Measurements from ENCODE around the gene ZNF629. TPM values are rescaled to one million over a fixed set of nuclear protein-coding genes. Genes with fewer than 3 reads are reported as not detected.
A peak's percentile ranks its signal among the peaks of the same experiment; 100 is the strongest.
"Not testable (repeated sequence)": the region's sequence is repeated elsewhere in the genome, so short reads cannot be mapped to it uniquely, and the experiment has no call there.

Gene ZNF629
- 5.7 TPM for total RNA-seq

GRCh38 chr16:30786936-30787612 lies at the start of gene ZNF629:
TSS of gene ZNF629 (minus strand) at chr16:30787205. CDS start at chr16:30784482, 2,723 bp downstream.
- peaks cover 21 to 27% (median 21%) of the 10 kb centered on the region in 3 donors for H3K4me1 ChIP-seq (ENCODE audit: control insufficient read depth in 3 of 3, insufficient read depth in 3 of 3, low read length in 3 of 3)
- peak within 1 kb of the TSS; percentile 75 for H3K27ac ChIP-seq (ENCODE audit: low read depth, low read length)
- H3K4me3 ChIP-seq (ENCODE audit: low read length in 3 of 3), result peak within 1 kb of the TSS; percentile 89 to 95 (median 94)
- no peaks in the 10 kb centered on the region for H3K9me3 ChIP-seq (ENCODE audit: control insufficient read depth in 3 of 3, low read length in 3 of 3)
- H3K27me3 ChIP-seq (ENCODE audit: control insufficient read depth in 3 of 3, insufficient read depth in 3 of 3, low read length in 3 of 3), result no peaks in the 10 kb centered on the region
- H3K9ac ChIP-seq (ENCODE audit: low read depth in 1 of 3, low read length in 3 of 3), result peak within 1 kb of the TSS; percentile 90 to 96 (median 93)
- H3K36me3 ChIP-seq (ENCODE audit: control insufficient read depth in 3 of 3, insufficient read depth in 3 of 3, low read length in 3 of 3), result peaks cover 8 to 22% (median 15%) of the 10 kb centered on the region in 3 donors

- Histone ChIP-seq H3K4me3 (ENCODE audit: low read length in 3 of 3) (no peak overlapping the region), H3K27me3 (ENCODE audit: control insufficient read depth in 3 of 3, insufficient read depth in 3 of 3, low read length in 3 of 3) (no peaks in the 10 kb centered on the region), H3K4me1 (ENCODE audit: control insufficient read depth in 3 of 3, insufficient read depth in 3 of 3, low read length in 3 of 3) (peaks cover 0 to 6% (median 0%) of the 10 kb centered on the region in 3 donors), H3K9ac (ENCODE audit: low read depth in 1 of 3, low read length in 3 of 3) (no peak overlapping the region), H3K36me3 (ENCODE audit: control insufficient read depth in 3 of 3, insufficient read depth in 3 of 3, low read length in 3 of 3) (no peaks in the 10 kb centered on the region), H3K9me3 (ENCODE audit: control insufficient read depth in 3 of 3, low read length in 3 of 3) (no peaks in the 10 kb centered on the region), H3K27ac (ENCODE audit: low read depth, low read length) (no peak overlapping the region)
These were observed 47.2 kb upstream of the ZNF629 start for GRCh38 chr16:30834130-30834740.

GRCh38 chr16:30830072-30830417 lies 43.0 kb upstream of the ZNF629 start:
- Histone ChIP-seq H3K36me3 (ENCODE audit: control insufficient read depth in 3 of 3, insufficient read depth in 3 of 3, low read length in 3 of 3) (no peaks in the 10 kb centered on the region), H3K9me3 (ENCODE audit: control insufficient read depth in 3 of 3, low read length in 3 of 3) (no peaks in the 10 kb centered on the region), H3K9ac (ENCODE audit: low read depth in 1 of 3, low read length in 3 of 3) (no peak overlapping the region), H3K4me3 (ENCODE audit: low read length in 3 of 3) (no peak overlapping the region), H3K4me1 (ENCODE audit: control insufficient read depth in 3 of 3, insufficient read depth in 3 of 3, low read length in 3 of 3) (peaks cover 0 to 9% (median 0%) of the 10 kb centered on the region in 3 donors), H3K27me3 (ENCODE audit: control insufficient read depth in 3 of 3, insufficient read depth in 3 of 3, low read length in 3 of 3) (no peaks in the 10 kb centered on the region), H3K27ac (ENCODE audit: low read depth, low read length) (no peak overlapping the region)

GRCh38 chr16:30829130-30830071 lies 42.4 kb upstream of the ZNF629 start:
- no peaks in the 10 kb centered on the region for H3K9me3 ChIP-seq (ENCODE audit: control insufficient read depth in 3 of 3, low read length in 3 of 3)
- no peaks in the 10 kb centered on the region for H3K36me3 ChIP-seq (ENCODE audit: control insufficient read depth in 3 of 3, insufficient read depth in 3 of 3, low read length in 3 of 3)
- H3K27ac ChIP-seq (ENCODE audit: low read depth, low read length), result no peak overlapping the region
- peaks cover 0 to 9% (median 0%) of the 10 kb centered on the region in 3 donors for H3K4me1 ChIP-seq (ENCODE audit: control insufficient read depth in 3 of 3, insufficient read depth in 3 of 3, low read length in 3 of 3)
- H3K9ac ChIP-seq (ENCODE audit: low read depth in 1 of 3, low read length in 3 of 3), result peak overlapping the region in 1 of 3 donors; percentile 19
- H3K27me3 ChIP-seq (ENCODE audit: control insufficient read depth in 3 of 3, insufficient read depth in 3 of 3, low read length in 3 of 3), result no peaks in the 10 kb centered on the region
- H3K4me3 ChIP-seq (ENCODE audit: low read length in 3 of 3), result no peak overlapping the region

- no peaks in the 10 kb centered on the region for H3K4me1 ChIP-seq (ENCODE audit: control insufficient read depth in 3 of 3, insufficient read depth in 3 of 3, low read length in 3 of 3)
- H3K27me3 ChIP-seq (ENCODE audit: control insufficient read depth in 3 of 3, insufficient read depth in 3 of 3, low read length in 3 of 3), result no peaks in the 10 kb centered on the region
These were observed 34.9 kb upstream of the ZNF629 start for GRCh38 chr16:30821891-30822290.

GRCh38 chr16:30821441-30821840 lies 34.4 kb upstream of the ZNF629 start:
- H3K4me3 ChIP-seq (ENCODE audit: low read length in 3 of 3); H3K36me3 ChIP-seq (ENCODE audit: control insufficient read depth in 3 of 3, insufficient read depth in 3 of 3, low read length in 3 of 3); H3K27ac ChIP-seq (ENCODE audit: low read depth, low read length); H3K9me3 ChIP-seq (ENCODE audit: control insufficient read depth in 3 of 3, low read length in 3 of 3); H3K4me1 ChIP-seq (ENCODE audit: control insufficient read depth in 3 of 3, insufficient read depth in 3 of 3, low read length in 3 of 3); H3K27me3 ChIP-seq (ENCODE audit: control insufficient read depth in 3 of 3, insufficient read depth in 3 of 3, low read length in 3 of 3); H3K9ac ChIP-seq (ENCODE audit: low read depth in 1 of 3, low read length in 3 of 3): not testable (repeated sequence)

More at GRCh38 chr16:30821891-30822290, 34.9 kb upstream of the ZNF629 start:
- Histone ChIP-seq H3K36me3 (ENCODE audit: control insufficient read depth in 3 of 3, insufficient read depth in 3 of 3, low read length in 3 of 3) (no peaks in the 10 kb centered on the region), H3K9ac (ENCODE audit: low read depth in 1 of 3, low read length in 3 of 3) (no peak overlapping the region), H3K4me3 (ENCODE audit: low read length in 3 of 3) (no peak overlapping the region), H3K9me3 (ENCODE audit: control insufficient read depth in 3 of 3, low read length in 3 of 3) (no peaks in the 10 kb centered on the region), H3K27ac (ENCODE audit: low read depth, low read length) (no peak overlapping the region)

- no peaks in the 10 kb centered on the region for H3K36me3 ChIP-seq (ENCODE audit: control insufficient read depth in 3 of 3, insufficient read depth in 3 of 3, low read length in 3 of 3)
- no peaks in the 10 kb centered on the region for H3K9me3 ChIP-seq (ENCODE audit: control insufficient read depth in 3 of 3, low read length in 3 of 3)
- H3K27ac ChIP-seq (ENCODE audit: low read depth, low read length), result no peak overlapping the region
- no peaks in the 10 kb centered on the region for H3K27me3 ChIP-seq (ENCODE audit: control insufficient read depth in 3 of 3, insufficient read depth in 3 of 3, low read length in 3 of 3)
- H3K4me3 ChIP-seq (ENCODE audit: low read length in 3 of 3), result no peak overlapping the region
- no peak overlapping the region for H3K9ac ChIP-seq (ENCODE audit: low read depth in 1 of 3, low read length in 3 of 3)
- no peaks in the 10 kb centered on the region for H3K4me1 ChIP-seq (ENCODE audit: control insufficient read depth in 3 of 3, insufficient read depth in 3 of 3, low read length in 3 of 3)
These were observed 34.0 kb upstream of the ZNF629 start for GRCh38 chr16:30820952-30821421.

GRCh38 chr16:30816769-30817168 lies 29.8 kb upstream of the ZNF629 start:
- Histone ChIP-seq H3K27ac (ENCODE audit: low read depth, low read length) (no peak overlapping the region), H3K9me3 (ENCODE audit: control insufficient read depth in 3 of 3, low read length in 3 of 3) (no peaks in the 10 kb centered on the region), H3K27me3 (ENCODE audit: control insufficient read depth in 3 of 3, insufficient read depth in 3 of 3, low read length in 3 of 3) (no peaks in the 10 kb centered on the region), H3K4me1 (ENCODE audit: control insufficient read depth in 3 of 3, insufficient read depth in 3 of 3, low read length in 3 of 3) (peaks cover 5 to 14% (median 8%) of the 10 kb centered on the region in 3 donors), H3K4me3 (ENCODE audit: low read length in 3 of 3) (no peak overlapping the region), H3K9ac (ENCODE audit: low read depth in 1 of 3, low read length in 3 of 3) (no peak overlapping the region), H3K36me3 (ENCODE audit: control insufficient read depth in 3 of 3, insufficient read depth in 3 of 3, low read length in 3 of 3) (no peaks in the 10 kb centered on the region)

GRCh38 chr16:30813821-30814189 lies 26.8 kb upstream of the ZNF629 start:
- Histone ChIP-seq H3K27me3 (ENCODE audit: control insufficient read depth in 3 of 3, insufficient read depth in 3 of 3, low read length in 3 of 3) (no peaks in the 10 kb centered on the region), H3K36me3 (ENCODE audit: control insufficient read depth in 3 of 3, insufficient read depth in 3 of 3, low read length in 3 of 3) (no peaks in the 10 kb centered on the region), H3K27ac (ENCODE audit: low read depth, low read length) (peak overlapping the region; percentile 78), H3K9me3 (ENCODE audit: control insufficient read depth in 3 of 3, low read length in 3 of 3) (no peaks in the 10 kb centered on the region), H3K9ac (ENCODE audit: low read depth in 1 of 3, low read length in 3 of 3) (peak overlapping the region; percentile 80 to 91 (median 87)), H3K4me1 (ENCODE audit: control insufficient read depth in 3 of 3, insufficient read depth in 3 of 3, low read length in 3 of 3) (peaks cover 5 to 14% (median 8%) of the 10 kb centered on the region in 3 donors), H3K4me3 (ENCODE audit: low read length in 3 of 3) (peak overlapping the region; percentile 82 to 87 (median 85))
